Fibroblast of the aortic adventitia (primary cell): Measurements from ENCODE around the gene AMTN. TPM values are rescaled to one million over a fixed set of nuclear protein-coding genes. Genes with fewer than 3 reads are reported as not detected.
A peak's percentile ranks its signal among the peaks of the same experiment; 100 is the strongest.

Experiments
- DNase-seq: peaks from one replicate; pipeline ENCODE4 v3.0.0-alpha.2; 2010; ENCODE audit warnings: low read depth
- H3K4me3 ChIP-seq: 2 replicates; pipeline ENCODE4 v1.5.1; 2011; ENCODE audit warnings: low read depth, mild to moderate bottlenecking, control low read depth, low read length, moderate library complexity
- CTCF ChIP-seq: IDR thresholded peaks from 2 replicates; pipeline ENCODE4 v1.5.1; 2011; ENCODE audit warnings: mild to moderate bottlenecking, low read length, control low read depth, inconsistent platforms; ENCODE audit not compliant: insufficient read depth
- total RNA-seq: library from RNA; depleted of rRNA; stranded (reverse); fragments of >200 nt; gene quantifications from 2 replicates; pipeline ENCODE4 v1.2.3, GENCODE V29; 2012; ENCODE audit warnings: low replicate concordance

Gene AMTN
- total RNA-seq, 1 donor: not detected

- peak; percentile 49 for DNase-seq
- H3K4me3 ChIP-seq: no peak overlapping the region
- no peak for TF ChIP-seq CTCF
These were observed 38.5 kb downstream of the AMTN start for GRCh38 chr4:70556856-70557255.

GRCh38 chr4:70559211-70559830 lies 41.0 kb downstream of the AMTN start:
- no peak overlapping the region for H3K4me3 ChIP-seq
- TF ChIP-seq CTCF: peak; percentile 83
- DNase-seq: peak; percentile 64

- no peak for TF ChIP-seq CTCF
- DNase-seq: peak; percentile 11
- H3K4me3 ChIP-seq: no peak overlapping the region
These were observed 41.6 kb downstream of the AMTN start for GRCh38 chr4:70559924-70560323.

GRCh38 chr4:70564033-70564432 lies 45.7 kb downstream of the AMTN start:
- DNase-seq: no peak
- no peak overlapping the region for H3K4me3 ChIP-seq
- no peak for TF ChIP-seq CTCF

- no peak for TF ChIP-seq CTCF
These were observed 52.4 kb downstream of the AMTN start for GRCh38 chr4:70570796-70571195.

GRCh38 chr4:70571772-70572171 lies 53.4 kb downstream of the AMTN start:
- DNase-seq: no peak
- TF ChIP-seq CTCF: no peak

More at GRCh38 chr4:70570796-70571195, 52.4 kb downstream of the AMTN start:
- no peak for DNase-seq
- H3K4me3 ChIP-seq: no peak overlapping the region

GRCh38 chr4:70575964-70576363 lies 57.6 kb downstream of the AMTN start:
- DNase-seq: no peak
- H3K4me3 ChIP-seq: no peak overlapping the region
- no peak for TF ChIP-seq CTCF

More at GRCh38 chr4:70571772-70572171, 53.4 kb downstream of the AMTN start:
- no peak overlapping the region for H3K4me3 ChIP-seq
